ENCODE measurements around the gene ADAMTS17.

ADAMTS17 gene

DNA sequence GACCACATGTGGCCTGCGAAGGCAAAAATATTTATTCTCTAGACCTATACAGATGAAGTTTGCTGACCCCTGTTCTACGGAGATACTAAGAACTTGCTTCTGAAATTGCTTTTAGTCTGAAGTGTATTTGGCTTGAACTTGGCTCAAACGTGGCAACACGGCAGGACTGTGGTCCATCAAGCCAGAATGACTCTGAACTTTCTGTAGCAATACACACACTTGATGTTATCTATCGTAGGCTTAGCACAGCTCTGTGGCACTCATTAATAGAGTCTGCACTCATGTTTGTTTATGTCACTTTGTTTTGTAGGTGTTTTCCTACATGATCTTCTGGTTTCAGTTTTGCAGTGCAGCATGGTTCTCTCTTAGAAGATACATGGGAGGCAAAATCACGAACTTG is 298.1 kb downstream of the ADAMTS17 start:
- no peak for DNase-seq (ENCODE audit: low read depth)

GRCh38 chr15:100043068-100043641 is 298.6 kb downstream of the ADAMTS17 start:
- no peak for DNase-seq (ENCODE audit: low read depth)

GRCh38 chr15:100042558-100042957 is 299.2 kb downstream of the ADAMTS17 start:
- DNase-seq (ENCODE audit: low read depth), result no peak

DNA sequence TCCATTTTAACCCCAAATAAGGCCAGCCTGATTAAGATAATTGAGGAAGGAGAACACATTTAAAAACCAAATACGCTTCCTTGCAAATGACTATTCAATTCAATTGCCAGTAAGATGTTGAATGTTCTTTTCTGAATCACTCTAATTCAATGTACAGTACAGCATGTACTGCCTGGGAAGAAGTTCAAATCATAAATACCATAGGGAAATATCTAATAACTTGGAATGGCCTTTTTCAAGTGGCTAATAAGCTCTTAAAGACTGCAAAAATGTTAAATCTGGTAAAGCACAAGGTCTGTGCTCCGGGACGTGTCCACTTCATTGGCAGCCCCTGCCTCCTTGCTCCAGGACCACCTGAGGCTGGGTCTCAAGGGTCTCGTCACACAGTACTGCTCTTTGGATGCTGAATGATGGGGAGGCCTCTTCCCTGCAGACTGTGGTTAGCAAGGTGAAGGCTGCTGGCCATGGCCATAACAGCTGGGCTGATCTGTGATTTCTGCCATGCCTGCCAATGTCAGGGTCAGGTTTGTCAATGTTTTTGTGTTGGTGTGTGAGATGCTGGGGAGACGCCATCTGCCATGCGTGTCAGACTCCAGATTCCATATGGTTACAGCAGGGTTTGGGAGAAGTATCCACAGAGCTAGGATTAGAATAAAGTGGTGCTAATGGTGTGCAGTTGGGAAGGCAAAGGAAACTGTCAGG is 300.5 kb downstream of the ADAMTS17 start:
- no peak for DNase-seq (ENCODE audit: low read depth)

DNA sequence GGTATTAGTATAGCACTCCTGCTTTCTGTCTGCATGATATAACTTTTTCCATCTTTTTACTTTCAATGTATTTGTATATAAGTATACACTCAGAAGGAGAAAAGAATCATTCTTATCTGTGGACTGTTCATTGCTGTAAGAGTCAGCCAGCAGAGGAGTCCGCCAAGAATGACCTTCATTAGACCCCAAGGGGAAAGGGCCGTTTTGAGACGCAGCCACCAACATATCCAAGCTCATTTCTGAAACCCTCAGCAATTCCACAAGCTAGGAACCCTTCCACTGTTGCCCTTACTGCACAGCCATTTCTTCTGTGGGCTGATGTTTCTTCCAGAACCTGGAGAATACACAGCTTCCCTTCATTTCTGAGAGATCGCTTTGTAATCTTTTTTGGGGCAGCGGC is 301.8 kb downstream of the ADAMTS17 start:
- DNase-seq (ENCODE audit: low read depth), result no peak

DNA sequence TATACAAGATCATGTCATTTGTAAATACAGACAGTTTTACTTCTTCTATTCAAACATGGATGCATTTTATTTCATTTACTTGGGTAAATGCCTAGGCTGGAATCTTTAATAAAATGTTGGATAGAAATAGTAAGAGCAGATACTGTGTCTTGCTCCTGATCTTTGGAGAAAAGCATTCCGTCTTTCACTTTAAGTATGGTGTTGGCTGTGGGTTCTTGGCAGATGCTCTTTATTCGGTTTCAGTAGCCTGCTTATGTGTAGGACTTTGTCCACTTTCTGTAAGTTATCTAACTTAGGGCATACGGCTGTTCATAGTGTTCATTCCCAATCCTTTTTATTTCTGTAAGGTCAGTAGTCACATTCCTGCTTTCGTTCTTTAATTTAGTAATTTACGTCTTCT is 303.0 kb downstream of the ADAMTS17 start:
- no peak for DNase-seq (ENCODE audit: low read depth)

DNA sequence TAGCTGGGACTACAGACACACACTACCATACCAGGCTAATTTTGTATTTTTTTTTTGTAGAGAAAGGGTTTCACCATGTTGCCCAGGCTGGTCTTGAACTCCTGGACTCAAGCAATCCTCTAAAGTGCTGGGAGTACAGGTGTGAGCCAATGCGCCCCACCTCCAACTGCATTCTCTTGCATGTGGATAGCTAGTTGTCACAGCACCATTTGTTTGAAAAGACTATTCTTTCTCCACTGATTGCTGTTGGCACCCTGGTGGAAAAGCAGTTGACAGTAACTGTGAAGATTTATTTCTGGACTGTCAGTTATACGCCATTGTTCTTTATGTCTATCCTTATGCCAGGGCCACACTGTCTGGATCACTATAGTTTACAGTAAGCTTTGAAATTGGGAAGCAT is 303.9 kb downstream of the ADAMTS17 start:
- DNase-seq (ENCODE audit: low read depth), result no peak

DNA sequence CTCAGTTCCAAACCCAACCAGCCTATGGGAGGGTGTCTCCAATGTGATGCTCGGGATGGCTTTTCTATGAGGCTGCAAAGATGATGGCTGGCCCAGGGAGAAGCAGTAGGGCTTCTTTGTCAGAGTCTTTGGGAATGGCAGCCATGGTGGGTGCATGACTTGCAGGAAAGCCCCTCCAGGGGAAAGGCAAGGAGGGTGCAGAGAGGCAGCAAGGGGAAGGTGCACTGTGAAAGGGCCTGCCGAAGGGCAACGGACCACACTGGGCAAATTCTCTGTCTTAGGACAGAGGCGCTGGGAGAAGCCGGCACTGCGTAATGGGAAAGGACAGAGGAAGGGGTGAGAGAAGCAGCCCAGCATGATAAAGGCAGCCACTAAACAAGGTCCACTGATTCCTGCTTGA is 305.8 kb downstream of the ADAMTS17 start:
- no peak for DNase-seq (ENCODE audit: low read depth)

GRCh38 chr15:100034191-100034590 is 307.6 kb downstream of the ADAMTS17 start:
- DNase-seq (ENCODE audit: low read depth), result no peak

DNA sequence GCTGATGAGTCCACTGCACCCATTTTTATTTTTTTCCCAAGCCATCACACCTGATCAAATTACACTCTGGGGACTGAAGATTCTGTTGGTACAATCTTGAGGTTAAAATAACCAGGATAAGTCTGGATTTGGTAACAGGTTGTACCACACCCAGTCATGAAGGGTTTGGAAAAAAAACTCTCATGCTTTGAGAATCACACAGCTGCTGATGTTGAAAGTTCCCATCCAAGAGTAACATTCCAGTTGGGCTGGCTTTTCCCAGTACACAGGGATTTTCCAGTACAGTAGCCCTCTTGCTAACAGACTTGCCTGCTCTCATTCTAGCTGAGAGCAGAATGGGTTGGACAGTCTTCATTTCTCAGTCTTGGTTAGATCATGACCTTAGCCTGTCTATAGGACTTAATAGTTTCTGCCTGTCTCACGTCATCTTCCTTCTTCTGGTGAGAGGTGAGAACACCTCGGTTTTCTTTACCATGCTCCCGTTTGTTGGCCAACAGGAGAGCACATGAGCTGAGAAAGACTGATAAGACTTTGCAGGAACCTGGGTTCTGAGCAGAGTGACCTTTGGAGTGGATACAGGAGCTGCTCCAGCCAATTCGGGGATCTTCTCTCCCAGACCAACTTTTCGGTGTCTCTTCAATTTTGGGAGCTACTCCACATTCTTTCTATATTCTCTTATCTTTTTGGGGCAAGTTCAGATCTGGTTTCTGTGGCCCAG is 308.5 kb downstream of the ADAMTS17 start:
- no peak for DNase-seq (ENCODE audit: low read depth)

GRCh38 chr15:100032358-100033085 is 309.3 kb downstream of the ADAMTS17 start:
- no peak for DNase-seq (ENCODE audit: low read depth)

GRCh38 chr15:100031665-100032357 is 310.0 kb downstream of the ADAMTS17 start:
- no peak for DNase-seq (ENCODE audit: low read depth)

DNA sequence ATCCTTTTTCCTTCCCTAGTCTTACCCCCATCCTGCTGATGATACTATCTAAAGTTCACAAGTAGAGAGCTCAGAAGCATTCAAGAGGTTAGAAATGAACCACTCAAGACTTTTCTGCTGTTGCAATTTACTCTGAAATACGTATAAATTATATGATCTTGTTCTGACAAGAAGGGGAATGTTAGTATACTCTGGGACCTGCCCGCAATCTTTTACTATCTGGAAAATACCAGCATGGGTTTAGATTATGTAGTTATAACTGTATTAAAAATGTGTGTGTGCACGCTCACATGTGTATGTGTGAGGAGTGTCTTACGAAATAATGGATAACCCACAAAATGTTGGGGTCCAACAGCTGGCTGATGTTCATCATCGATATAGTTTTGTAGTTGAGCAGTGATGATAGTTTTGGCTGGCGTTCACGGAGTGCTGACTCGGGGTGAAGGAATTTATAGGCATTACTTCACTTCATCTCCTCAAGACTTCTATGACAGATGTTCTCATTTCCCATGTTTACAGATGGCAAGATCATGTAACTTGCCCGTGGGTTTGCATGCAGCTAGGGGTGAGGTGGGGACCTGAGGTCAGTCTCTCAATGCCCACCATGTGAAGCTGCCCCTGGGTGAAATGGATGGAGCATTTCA is 311.1 kb downstream of the ADAMTS17 start:
- no peak for DNase-seq (ENCODE audit: low read depth)

- no peak for DNase-seq (ENCODE audit: low read depth)
These were observed 311.8 kb downstream of the ADAMTS17 start for GRCh38 chr15:100029868-100030479.

DNA sequence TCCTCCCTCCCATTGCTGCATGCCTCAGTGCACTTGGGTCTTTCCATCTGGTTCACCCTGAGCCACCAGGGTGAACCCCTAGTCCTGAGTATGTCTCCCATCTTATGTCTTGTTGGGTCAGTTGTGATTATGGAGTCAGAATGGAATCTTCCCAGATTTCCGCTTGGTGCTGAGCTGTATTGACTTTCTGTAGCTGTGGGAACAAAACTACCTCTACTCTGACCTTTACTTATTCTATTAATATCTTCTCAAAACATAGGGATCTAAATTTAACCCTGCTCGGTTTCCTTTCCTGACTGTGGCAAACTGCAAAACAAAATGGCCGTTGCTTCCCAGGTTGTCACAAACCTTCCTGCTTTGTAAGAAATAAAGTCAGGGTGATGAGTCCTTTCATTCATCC is 312.7 kb downstream of the ADAMTS17 start:
- DNase-seq (ENCODE audit: low read depth), result no peak

DNA sequence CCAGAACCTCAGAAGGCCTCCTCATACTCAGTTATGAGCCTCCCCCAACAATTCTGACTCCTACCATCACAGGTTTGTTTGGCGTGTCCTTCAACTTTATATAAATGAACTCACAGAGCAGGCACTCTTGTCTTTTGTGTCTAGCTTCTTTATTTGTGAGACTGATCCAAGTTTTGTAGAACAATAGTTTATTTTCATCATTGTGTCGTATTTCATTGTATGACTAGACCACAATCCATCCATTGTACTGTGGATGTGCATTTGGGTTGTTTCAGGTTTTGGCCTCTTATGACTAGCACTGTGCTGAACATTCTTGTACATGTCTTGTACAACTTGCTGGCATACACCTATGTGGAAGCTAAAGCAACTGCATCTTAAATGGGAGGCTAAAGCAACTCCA is 315.7 kb downstream of the ADAMTS17 start:
- DNase-seq (ENCODE audit: low read depth), result no peak

DNA sequence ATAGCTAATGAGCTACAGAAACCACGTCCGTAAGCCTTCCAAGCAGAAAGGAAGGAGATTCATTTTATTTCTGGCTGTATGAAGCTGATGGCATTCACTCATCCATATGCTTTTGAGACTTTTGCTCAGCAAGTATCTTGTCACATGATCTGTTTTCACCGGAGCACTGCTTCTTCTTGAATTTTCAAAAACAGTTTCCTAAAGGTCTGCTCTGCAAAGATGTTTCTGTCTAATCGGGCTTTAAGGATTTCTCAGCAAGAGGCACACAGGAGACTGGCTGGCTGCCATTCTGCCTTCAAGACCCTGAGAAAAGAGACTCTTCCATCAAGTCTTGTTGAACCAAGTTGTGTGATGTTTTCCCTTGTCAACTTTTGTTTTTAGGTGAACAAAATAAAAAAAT is 319.0 kb downstream of the ADAMTS17 start:
- DNase-seq (ENCODE audit: low read depth), result no peak

DNA sequence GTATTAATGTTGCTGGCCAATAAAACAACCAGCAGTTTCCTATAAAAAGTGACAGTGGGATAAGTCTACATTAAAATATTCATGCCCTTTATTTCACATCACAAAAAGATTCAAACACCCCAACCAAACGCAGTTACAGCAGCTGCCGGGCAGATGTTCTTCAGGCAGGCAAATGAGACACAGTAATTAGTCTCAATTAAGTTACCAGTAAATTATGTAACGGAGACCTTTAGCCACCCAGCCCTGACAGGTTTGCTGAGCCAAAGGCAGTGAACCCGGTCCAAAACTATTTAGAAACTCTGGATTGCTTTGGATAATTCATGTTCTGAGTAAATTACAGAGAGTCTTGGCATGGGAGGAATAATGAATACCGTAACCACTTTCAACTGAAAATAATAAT is 319.4 kb downstream of the ADAMTS17 start:
- DNase-seq (ENCODE audit: low read depth), result no peak

- no peak for DNase-seq (ENCODE audit: low read depth)
These were observed 320.1 kb downstream of the ADAMTS17 start for GRCh38 chr15:100021653-100022052.

GRCh38 chr15:100020614-100021013 is 321.2 kb downstream of the ADAMTS17 start:
- no peak for DNase-seq (ENCODE audit: low read depth)

DNA sequence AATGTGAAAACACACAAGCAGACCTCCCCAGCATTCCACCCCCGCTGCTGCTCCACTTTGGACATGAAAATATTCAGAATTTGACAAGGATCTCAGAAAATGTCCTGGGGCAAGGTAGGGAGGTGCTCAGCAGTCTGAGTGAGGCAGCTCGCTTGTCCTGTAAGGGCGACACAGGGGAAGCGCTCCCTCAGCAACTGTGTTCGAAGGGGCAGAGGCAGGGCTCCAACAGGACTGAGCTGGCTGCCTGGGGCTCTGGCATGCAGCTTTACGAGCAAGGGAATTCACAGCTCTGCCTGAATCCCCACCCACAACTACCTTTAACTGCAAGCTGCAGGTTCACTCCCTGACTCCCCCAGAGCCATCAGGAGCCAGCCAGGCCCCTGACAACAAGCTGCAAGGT is 321.6 kb downstream of the ADAMTS17 start:
- DNase-seq (ENCODE audit: low read depth), result no peak

Data from T-helper 22 cell (primary cell).